Pons (tissue), 1 donor: Measurements from ENCODE around the gene SH3BP1.
"Not testable (repeated sequence)": the region's sequence is repeated elsewhere in the genome, so short reads cannot be mapped to it uniquely, and the experiment has no call there.

ENCODE experiments used
- DNase-seq: peaks from one replicate; pipeline ENCODE4 v3.0.0-alpha.2; 2016; ENCODE audit warnings: low spot score

Gene SH3BP1

GRCh38 chr22:37633625-37634416 lies 5.6 kb upstream of the SH3BP1 start:
- peak; percentile 79 for DNase-seq

- no peak for DNase-seq
These were observed 5.0 kb upstream of the SH3BP1 start for GRCh38 chr22:37634417-37634924.

DNA sequence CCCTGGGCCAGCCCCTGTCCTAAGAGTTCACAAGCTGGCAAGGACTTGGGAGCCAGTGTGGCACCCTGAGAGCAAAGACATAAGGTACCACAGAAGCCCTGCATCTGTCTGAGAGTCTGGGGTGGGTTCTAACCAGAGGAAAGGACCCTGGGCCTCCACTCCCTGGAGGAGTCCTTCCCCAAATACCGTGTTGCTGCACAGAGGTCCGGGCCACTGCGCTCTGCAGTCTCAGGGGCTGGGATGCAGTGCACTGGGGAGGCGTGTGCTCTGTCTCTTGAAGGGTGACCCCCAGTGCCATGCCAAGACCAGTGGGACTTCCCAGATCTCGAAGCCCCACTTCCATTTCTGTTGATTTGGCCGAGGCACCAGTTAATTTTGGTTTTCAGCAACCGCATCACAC lies 4.3 kb upstream of the SH3BP1 start:
- DNase-seq, result no peak

GRCh38 chr22:37636186-37636948 lies 3.1 kb upstream of the SH3BP1 start:
- no peak for DNase-seq

DNA sequence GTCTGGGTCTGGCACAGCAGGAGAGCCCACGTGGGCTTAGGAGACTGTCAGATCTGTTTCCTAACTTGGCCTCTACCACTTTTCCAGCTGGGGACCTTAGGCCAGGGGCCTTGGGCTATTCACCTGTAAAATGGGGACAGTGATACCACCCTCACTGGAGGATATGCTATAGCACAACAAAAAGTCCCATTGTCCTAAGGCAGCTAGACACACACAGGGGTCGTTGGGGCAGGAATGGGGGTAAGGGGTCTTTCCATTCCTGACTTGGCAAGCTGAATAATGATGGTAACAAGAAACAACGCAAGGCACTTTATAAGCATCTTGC lies 2.6 kb upstream of the SH3BP1 start:
- no peak for DNase-seq

GRCh38 chr22:37638391-37639069 lies 939 bp upstream of the SH3BP1 start:
- DNase-seq, result no peak

DNA sequence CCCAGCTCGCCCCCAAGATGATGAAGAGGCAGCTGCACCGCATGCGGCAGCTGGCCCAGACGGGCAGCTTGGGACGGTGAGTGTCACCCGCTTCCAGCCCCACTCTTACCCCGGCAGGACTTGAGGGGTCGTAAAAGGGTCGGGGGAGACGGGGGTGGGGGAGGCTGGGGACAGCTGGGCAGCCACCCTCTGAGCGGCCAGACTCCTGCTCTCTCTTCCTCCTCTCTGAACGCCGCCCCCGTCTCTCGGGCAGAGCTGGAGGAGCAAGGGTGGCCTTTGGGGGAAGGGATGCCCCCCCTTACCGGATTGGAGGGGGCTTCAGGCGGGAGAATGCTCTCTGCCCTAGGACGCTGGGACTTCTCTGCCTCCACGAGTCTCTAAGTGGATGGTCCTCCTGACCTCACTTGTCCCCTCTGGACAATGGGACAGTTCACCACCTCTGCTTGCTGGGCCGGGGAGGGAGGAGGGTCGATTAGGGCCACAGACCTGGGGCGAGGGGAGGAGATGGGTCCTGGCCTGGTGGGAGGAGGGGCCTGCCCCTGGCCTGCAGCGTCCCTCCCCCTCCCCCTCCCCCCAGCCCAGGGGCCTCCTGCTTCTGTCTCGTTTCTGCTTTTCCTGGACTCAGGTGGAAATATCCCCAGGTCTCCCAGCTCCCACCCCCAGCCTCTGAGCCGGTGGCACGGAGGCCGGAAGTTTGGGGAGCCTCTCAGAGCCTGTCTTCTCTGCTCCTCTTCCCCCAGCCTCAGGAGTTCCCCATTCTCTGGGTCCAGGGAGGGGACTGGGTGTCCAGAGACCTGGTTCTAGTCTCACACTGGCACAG lies 512 bp downstream of the SH3BP1 start:
- no peak for DNase-seq

DNA sequence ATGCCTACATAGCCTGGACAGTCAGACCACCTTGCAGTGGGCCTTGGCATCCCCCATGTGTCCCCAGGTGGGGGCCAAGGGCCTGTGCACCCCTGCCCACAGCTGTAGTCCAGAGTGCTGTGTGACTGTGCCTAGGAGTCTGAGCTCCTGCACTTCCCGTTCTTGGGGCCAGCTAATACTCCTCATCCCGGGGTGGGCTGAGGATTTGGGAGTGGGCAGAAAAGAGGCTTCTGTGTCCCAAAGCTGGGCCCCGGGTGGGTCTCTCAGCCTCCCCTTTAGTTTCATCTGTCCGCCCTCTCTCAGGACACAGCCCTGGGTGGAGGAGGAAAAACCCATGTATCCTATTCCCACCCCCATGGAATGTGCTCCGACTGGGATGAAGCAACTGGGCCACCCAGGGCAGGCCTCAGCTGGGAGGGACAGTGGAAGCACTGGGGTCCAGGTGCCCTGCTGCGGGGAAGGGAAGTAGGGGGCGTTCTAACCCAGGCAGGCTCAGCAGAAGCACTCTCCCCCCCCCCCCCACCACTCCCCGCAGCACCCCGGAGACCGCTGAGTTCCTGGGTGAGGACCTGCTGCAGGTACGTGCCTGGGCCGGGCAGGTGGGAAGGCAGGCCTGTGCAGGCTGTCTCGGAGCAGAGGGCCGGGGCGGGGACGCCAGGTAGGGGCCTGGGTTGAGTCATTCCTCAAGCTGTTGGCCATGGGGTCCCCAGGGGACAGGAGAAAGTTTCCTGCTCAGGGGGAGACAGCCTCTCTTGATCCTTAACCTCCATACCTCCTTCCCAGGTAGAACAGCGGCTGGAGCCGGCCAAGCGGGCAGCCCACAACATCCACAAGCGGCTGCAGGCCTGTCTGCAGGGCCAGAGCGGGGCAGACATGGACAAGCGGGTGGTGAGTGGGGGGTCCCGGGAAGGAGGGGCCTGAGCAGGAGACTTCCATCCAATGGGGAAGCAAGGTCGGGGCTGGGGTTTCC lies 1.4 kb downstream of the SH3BP1 start:
- no peak for DNase-seq

GRCh38 chr22:37641561-37641949 lies 2.1 kb downstream of the SH3BP1 start:
- no peak for DNase-seq

GRCh38 chr22:37643225-37643847 lies 3.9 kb downstream of the SH3BP1 start:
- peak; percentile 71 for DNase-seq

DNA sequence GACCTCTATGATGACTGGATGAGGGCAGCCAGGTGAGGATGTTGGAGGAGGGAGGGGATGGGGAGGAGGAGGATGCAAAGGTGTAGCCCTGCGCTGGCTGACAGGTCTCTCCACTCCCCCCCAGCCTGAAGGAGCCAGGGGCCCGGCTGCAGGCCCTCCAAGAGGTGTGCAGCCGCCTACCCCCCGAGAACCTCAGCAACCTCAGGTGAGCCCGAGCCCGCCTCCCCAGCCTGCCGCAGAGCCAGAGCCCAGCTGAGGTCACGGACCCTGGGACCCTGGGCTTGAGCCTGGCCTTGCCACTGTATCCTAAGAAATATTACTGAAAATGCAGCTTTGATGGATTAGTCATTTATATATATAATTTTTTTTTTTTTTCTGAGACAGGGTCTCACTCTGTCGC lies 7.8 kb downstream of the SH3BP1 start:
- DNase-seq, result no peak

DNA sequence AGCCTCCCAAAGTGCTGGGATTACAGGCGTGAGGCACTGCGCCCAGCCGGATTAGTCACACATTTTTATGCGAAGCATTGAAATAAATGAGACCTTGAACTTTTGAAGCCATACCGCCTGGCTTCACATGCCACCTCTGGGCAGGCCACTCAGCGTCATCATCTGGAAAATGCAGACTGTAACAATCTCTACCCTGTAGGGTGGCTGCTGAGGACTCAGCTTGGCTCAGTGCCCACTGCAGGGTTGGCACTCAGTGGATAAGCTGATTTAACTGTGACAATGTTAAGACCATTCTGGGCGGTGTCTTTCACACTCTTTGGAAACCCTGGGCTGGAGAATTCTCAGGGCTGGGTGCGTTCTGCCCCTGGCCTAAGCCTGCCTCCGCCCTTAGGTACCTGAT lies 8.5 kb downstream of the SH3BP1 start:
- DNase-seq, result no peak

- no peak for DNase-seq
These were observed 11.1 kb downstream of the SH3BP1 start for GRCh38 chr22:37650463-37651136.

GRCh38 chr22:37654563-37655251 lies 15.2 kb downstream of the SH3BP1 start:
- no peak for DNase-seq

- DNase-seq, result no peak
These were observed 15.7 kb downstream of the SH3BP1 start for GRCh38 chr22:37655252-37655563.

DNA sequence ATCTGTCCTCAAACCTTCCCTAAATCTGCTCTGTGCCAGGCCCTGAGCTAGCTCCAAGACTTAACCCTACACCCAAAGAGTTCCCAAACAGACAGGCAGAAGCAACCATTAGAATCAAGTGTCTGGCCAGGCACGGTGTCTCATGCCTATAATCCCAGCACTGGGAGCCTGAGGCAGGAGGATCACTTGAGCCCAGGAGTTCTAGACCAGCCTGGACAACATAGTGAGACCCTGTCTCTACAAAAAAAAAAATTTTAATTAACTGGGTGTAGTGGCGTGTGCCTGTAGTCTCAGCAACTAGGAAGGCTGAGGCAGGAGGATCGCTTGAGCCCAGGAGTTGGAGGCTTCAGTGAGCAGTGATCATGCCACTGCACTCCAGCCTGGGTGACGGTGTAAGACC lies 17.1 kb downstream of the SH3BP1 start:
- not testable (repeated sequence) for DNase-seq

DNA sequence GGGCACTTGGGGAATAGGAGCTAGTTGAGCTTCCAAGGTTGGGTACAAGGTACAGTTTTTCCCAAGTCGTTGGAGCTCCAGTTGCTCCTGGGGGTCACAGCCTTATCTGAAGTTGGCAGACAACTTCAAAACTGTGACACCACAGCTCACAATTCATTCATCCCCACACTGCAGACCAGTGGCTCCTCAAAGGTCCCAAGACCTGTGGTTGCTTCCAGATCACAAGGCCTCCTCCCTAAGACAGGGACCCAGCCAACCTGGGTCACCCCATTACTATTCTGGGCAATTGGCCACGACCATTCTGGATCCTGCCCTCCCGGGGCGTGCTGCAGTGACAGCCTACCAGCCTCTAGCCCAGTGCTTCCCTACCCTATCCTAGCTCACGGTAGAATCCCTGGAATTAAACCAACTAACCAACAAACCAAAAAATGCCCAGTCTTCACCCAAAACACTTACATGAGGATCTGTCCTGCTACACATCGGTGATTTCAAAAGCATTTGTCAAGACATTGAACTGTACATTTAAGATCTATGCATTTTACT lies 18.2 kb downstream of the SH3BP1 start:
- DNase-seq, result no peak

- peak; percentile 100 for DNase-seq
These were observed 18.9 kb downstream of the SH3BP1 start, which contains the start of gene PDXP for GRCh38 chr22:37658133-37659065. Gene PDXP (plus strand): TSS chr22:37658723. CDS start chr22:37658783, 60 bp downstream.
